RWPE1 (cell line): ENCODE results near the gene SLC4A9.
A peak's percentile ranks its signal among the peaks of the same experiment; 100 is the strongest.

Experiments used
- CTCF ChIA-PET: fragments of 350-600 bp; sonication (Branson Sonifier 250); formaldehyde crosslinking; extraction: SDS; loops from one replicate; lab custom pipeline; 2021; lab: Yijun Ruan, JAX
- POLR2A ChIA-PET: fragments of 400-600 bp; formaldehyde crosslinking; extraction: SDS; loops from one replicate; lab custom pipeline; 2020; ENCODE audit warnings: antibody characterized with exemption; ENCODE audit not compliant: low non-redundant PET; lab: Yijun Ruan, JAX
- DNase-seq: peaks from one replicate; pipeline ENCODE4 v3.0.0; 2012; ENCODE audit warnings: low spot score
- H3K27ac ChIP-seq: fragments of 450-650 bp; 2 replicates; pipeline ENCODE4 v1.5.1; 2017
- CTCF ChIP-seq: fragments of 450-650 bp; conservative IDR thresholded peaks from 2 replicates; pipeline ENCODE4 v1.5.1; 2017; ENCODE audit warnings: low read depth, mild to moderate bottlenecking

SLC4A9 gene

DNA sequence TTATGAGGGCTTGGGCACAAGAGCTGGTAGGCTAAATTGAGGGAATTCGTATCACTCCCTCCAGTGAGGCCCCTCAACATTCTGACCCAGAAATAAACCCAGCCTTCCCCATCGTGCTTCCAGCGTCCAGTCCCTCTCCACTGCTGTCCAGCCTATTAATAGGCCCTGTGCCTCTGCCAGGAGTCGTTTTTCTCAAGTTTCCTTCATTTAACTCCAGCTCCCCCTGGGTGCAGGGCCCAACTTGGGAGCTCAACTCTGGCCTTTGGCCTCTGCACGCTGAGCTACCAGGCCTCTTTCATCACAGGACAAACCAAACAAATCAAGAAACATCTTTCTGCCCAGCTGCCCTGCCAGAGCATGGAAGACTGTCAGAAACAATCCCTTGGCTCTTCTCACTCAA, 23.6 kb upstream of the SLC4A9 start:
- TF ChIP-seq CTCF, result no peak
- CTCF ChIA-PET, result interaction anchor here (0.6 to 1.6 kb wide), 5 partner anchors 10 to 49 kb away, joined by 4 to 6 read pairs (median 5); partner anchors contain the start of genes HBEGF and PFDN1
- no peak overlapping the region for H3K27ac ChIP-seq
- no peak for DNase-seq
- POLR2A ChIA-PET, result interaction anchor here (1.2 kb wide), 2 partner anchors 9 to 32 kb away, joined by 3 to 6 read pairs; no protein-coding TSS in a partner anchor

DNA sequence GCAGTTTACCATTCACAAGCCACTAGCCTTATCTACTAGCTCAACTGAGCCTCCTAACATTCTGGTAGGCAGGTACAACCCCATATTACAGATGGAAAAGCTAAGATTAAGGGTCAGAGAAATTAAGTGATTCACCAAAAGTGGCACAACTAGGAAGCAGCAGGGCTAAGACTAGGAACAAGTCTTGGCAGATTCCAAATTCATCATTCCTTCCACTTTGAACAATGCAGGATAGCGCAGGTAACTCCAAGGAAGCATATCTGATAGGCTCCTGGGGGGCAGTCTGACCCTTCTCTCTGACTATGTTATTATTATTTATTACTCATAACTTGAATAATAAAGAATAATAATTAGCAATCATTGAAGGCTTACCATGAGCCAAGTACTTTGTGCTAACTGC, 22.1 kb upstream of the SLC4A9 start:
- CTCF ChIA-PET, result interaction anchor here (0.8 kb wide), 1 partner anchor 25 kb away, joined by 5 read pairs; no protein-coding TSS in a partner anchor
- no peak for TF ChIP-seq CTCF
- DNase-seq, result no peak
- POLR2A ChIA-PET, result no interaction called here
- H3K27ac ChIP-seq, result no peak overlapping the region

GRCh38 chr5:140338336-140338735, 21.7 kb upstream of the SLC4A9 start:
- ChIA-PET POLR2A (no interaction called here), CTCF (interaction anchor here (0.6 to 0.8 kb wide), 2 partner anchors 20 to 25 kb away, joined by 5 read pairs; no protein-coding TSS in a partner anchor)
- no peak overlapping the region for H3K27ac ChIP-seq
- TF ChIP-seq CTCF, result no peak
- DNase-seq, result peak; percentile 27

DNA sequence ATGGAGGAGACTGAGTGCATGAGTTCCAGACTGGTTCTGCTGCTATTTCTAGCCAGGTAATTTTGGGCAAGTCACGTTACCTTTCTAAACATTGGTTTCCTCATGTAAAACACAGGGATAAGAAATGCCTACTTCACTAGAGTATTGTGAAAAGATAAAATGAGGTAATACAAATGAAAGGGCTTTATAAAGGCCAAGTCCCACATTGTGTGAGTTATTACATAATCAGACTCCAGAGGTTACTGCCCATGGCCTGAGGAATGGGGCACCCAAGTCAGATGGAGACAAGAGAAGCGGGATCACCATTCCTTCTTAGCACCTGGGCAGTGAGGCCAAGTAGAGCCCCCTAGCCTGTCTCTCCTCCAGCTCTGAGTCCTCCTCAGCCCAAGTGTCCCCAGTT, 21.1 kb upstream of the SLC4A9 start:
- no peak for DNase-seq
- H3K27ac ChIP-seq, result no peak overlapping the region
- ChIA-PET CTCF (interaction anchor here (0.6 kb wide), 1 partner anchor 19 kb away, joined by 5 read pairs; no protein-coding TSS in a partner anchor), POLR2A (no interaction called here)
- TF ChIP-seq CTCF, result no peak

- ChIA-PET CTCF (interaction anchor here (0.7 kb wide), 1 partner anchor 124 kb away, joined by 3 read pairs; no protein-coding TSS in a partner anchor), POLR2A (no interaction called here)
- TF ChIP-seq CTCF, result no peak
- no peak for DNase-seq
- no peak overlapping the region for H3K27ac ChIP-seq
Observed at GRCh38 chr5:140339636-140340035, 20.4 kb upstream of the SLC4A9 start.

GRCh38 chr5:140340605-140341121, 19.3 kb upstream of the SLC4A9 start:
- TF ChIP-seq CTCF, result no peak
- ChIA-PET POLR2A (interaction anchor here (0.6 kb wide), 1 partner anchor 788 kb away, joined by 7 read pairs; no protein-coding TSS in a partner anchor), CTCF (interaction anchor here (1.4 kb wide), 1 partner anchor 96 kb away, joined by 9 read pairs; no protein-coding TSS in a partner anchor)
- H3K27ac ChIP-seq, result no peak overlapping the region
- DNase-seq, result no peak
